HG03432 (cell line): ENCODE measurements around the gene GP1BB.
"Not testable (repeated sequence)": the region's sequence is repeated elsewhere in the genome, so short reads cannot be mapped to it uniquely, and the experiment has no call there.

ENCODE experiments used
- ATAC-seq: cut with Tn5 transposase; IDR thresholded peaks from one replicate; pipeline ENCODE4 v1.9.1; 2021; ENCODE audit warnings: mild to moderate bottlenecking, moderate library complexity; ENCODE audit not compliant: unreplicated experiment

Gene GP1BB

DNA sequence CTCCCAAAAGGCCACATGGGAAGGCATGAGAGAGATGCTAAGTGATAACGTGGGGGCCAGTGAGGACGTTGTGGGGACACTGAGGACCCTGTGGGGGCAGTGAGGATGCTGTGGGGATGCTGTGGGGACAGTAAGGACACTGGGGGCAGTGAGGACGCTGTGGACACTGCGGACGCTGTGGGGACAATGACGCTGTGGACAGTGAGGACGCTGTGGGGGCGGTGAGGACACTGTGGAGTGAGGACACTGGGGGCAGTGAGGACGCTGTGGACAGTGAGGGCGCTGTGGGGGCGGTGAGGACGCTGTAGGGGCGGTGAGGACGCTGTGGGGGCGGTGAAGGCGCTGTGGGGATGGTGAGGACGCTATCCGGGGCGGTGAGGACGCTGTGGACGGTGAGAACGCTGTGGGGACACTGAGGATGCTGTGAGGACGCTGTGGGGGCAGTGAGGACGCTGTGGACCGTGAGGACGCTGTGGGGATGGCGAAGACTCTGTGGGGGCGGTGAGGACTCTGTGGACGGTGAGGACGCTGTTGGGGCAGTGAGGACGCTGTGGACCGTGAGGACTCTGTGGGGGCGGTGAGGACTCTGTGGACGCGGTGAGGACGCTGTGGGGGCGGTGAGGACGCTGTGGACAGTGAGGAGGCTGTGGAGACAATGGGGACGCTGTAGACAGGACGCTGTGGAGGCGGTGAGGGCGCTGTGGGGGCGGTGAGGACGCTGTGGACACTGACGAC lies 1.8 kb downstream of the GP1BB start:
- no peak for ATAC-seq

GRCh38 chr22:19726064-19726788 lies 2.9 kb downstream of the GP1BB start:
- not testable (repeated sequence) for ATAC-seq

GRCh38 chr22:19727310-19728150 lies 4.2 kb downstream of the GP1BB start:
- no peak for ATAC-seq

DNA sequence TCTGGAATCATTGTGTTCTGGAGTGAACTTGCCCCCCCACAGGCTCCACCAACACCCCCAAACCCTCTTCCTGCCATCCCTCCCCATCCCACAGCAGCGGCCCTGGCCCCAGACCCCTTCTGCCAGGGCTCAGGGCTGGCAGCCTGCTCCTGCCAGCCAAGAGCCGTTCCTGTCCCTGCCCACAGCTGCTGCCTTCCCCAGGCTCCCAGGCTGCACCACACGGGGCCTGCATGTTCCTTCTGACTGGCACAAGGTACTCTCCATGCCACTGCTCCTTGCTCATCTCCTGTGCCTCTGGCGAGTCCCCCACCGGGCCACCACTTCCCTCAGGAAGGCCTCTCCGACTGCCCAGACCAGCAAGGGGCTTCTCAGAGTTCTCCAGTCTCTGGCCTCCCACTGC lies 4.9 kb downstream of the GP1BB start:
- no peak for ATAC-seq

DNA sequence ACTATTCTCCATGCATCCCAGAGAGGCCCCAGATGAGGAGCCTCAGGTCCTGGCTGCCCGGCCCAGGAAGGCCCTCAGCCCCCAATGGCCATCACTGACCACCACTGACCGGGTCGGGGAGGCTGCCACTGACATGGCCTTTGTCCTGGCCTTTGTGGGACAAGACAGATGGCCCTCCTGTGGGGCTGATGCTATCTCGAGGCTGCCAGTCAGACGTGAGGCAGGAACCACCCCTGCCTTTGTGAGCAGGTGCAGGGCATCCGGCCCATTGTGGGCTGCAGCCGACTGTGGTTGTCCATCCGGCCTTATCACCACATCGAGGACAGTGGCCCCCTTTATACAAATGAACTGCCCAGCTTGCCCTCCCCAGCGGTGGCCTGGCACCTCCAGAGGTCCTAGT lies 5.5 kb downstream of the GP1BB start:
- no peak for ATAC-seq

DNA sequence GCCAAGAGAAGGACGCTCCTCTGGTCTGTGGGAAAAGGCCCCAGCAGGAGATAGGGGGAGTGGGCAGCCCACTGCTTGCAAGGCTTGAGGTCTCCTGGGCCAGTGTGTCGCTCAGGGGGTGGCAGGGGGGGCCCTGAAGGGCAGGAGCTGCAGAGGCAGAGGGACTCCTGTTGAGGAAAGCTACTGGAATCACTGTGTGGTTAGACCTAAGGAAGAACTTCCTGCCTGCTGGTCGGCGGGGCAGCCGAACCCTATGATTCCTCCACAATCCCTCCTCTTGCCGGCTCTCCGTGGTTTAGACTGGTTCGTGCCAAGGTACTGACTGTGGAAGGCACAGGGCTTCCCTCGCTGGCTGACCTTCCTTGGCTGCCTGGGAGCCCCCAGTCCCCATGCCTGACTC lies 6.2 kb downstream of the GP1BB start:
- ATAC-seq = no peak

GRCh38 chr22:19730198-19730597 lies 6.9 kb downstream of the GP1BB start:
- no peak for ATAC-seq

GRCh38 chr22:19730655-19731360 lies 7.5 kb downstream of the GP1BB start:
- no peak for ATAC-seq

DNA sequence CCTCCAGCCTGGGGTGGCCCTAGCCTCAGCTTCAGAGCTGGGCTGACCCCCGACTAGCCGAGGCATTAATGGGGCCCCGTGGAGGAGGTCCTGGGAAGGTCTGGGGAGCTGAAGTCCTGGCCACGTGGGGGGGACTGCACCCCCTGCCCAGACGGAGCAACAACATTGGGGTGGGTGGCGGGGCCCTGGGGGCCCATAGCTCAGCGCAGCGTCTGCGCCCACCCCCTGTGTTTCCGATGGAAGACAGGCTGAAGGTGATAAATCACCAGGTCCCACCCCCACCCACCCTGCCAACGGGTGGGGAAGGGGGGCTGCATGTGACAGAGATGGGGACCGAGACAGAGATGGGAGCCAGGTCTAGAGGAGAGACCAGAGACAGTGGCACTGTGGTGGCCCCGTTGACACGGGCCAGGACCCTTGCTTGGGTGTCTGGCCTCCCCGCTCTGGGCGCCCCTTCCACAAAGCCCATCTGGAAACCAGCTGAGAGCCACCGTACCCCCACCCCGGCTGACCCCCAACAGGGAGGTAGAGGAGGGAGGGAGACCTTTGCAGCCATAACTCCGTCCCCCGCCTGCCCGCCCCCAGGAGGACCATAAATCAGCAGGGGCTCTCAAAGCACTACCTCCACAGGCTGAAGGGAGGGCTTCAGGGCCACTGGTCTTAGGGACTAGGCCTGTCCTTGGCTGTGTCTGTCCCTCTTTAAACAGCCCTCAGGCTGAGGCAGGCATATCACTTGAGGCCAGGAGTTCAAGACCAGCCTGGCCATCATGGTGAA lies 8.2 kb downstream of the GP1BB start:
- no peak for ATAC-seq

DNA sequence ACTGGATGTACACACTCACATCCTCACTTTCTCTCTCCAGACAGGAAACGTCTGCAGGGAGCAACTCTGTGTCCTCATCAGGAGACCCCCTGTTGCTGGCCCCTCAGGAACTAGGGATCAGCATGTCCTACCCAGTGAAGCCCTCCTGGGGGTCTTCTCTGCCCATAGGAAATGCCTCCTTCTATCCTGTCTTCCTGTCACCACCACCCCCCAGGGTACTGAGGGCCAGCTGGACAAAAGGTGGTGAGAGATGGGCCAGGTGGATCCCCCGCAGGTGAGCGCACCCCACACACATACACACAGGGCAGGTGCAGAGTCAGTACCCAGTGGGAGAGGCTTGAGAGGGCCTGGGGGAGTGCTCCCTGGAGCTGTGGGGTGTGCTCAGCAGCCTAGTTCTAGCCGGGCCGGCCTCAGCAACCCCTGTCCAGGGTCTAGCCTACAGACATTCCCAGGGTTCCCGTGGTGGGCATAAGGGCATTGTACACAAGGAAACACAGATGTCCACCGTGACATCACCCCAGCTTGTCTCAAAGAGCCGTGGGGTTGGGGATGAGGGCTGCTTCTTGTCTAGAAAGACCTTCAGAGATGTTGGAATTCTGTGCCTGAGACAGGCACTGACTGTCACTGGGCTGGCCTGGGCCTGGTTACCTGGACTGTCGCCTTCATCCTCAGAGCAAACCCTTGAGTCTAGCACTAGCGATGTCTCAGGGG lies 9.2 kb downstream of the GP1BB start:
- ATAC-seq = no peak

GRCh38 chr22:19733755-19734154 lies 10.4 kb downstream of the GP1BB start:
- ATAC-seq = no peak

DNA sequence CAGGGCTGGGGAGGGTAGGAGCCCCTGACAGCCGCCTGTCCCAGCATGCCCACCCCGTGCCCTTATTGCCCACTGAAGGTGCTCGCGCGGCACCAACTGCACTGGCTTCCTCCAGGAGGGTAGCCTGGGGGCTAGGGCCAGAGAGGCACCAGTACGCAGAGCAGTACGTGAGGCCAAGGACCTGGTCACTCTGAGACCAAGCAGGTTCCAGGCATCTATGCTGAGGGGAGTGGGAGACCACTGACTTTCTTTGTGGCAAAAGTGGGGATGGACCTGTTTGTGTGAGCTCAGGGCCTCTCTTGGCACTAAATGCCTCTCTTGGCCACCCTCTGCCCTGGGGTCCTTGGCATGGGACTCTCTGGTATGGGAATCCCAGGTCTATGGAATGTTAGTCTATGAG lies 10.8 kb downstream of the GP1BB start:
- ATAC-seq = no peak

GRCh38 chr22:19734837-19735382 lies 11.6 kb downstream of the GP1BB start:
- no peak for ATAC-seq

- no peak for ATAC-seq
Observed at GRCh38 chr22:19735665-19736510, 12.5 kb downstream of the GP1BB start.

- ATAC-seq = no peak
Observed at GRCh38 chr22:19737846-19738663, 14.7 kb downstream of the GP1BB start.

- no peak for ATAC-seq
Observed at GRCh38 chr22:19738664-19739447, 15.5 kb downstream of the GP1BB start.

DNA sequence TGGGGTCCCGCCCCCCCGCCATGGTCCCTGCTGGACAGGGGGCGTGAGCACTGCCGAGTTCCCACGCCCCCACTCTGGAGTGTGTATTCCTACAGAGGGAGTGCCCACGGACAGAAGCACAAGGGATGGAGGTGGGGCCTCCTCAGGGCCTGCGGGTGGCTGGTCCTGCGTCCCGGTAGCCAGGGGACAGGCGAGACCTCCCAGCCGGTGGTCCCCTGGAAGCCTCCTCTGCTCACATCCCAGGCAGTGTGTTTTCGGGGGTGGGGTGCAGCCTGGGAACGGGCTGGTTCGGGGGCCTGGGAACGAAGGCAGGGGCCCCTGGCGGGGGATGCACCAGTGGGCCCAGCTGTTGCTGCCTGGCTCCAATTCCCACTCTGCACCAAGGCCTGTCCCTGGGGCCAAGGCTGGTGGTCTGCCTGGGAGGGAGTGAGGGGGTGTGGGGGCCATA lies 16.1 kb downstream of the GP1BB start:
- ATAC-seq = no peak
